Activated CD8-positive, alpha-beta memory T cell treated with anti-CD3 and anti-CD28 coated beads, Interleukin-2, amount 50 U/mL, for 48 hours (primary cell): ENCODE results near the gene TTC24.
"Not testable (repeated sequence)": the region's sequence is repeated elsewhere in the genome, so short reads cannot be mapped to it uniquely, and the experiment has no call there.

ENCODE experiments used
- DNase-seq: peaks from one replicate; pipeline ENCODE4 v3.0.0-alpha.2; 2020

The TTC24 gene

GRCh38 chr1:156590326-156591180, 11.0 kb downstream of the TTC24 start:
- DNase-seq, result no peak

GRCh38 chr1:156591181-156591431, 11.6 kb downstream of the TTC24 start:
- no peak for DNase-seq

GRCh38 chr1:156591432-156592157, 12.1 kb downstream of the TTC24 start, which contains the start of gene NAXE:
Gene NAXE, plus strand, starts transcription at chr1:156591776. Its CDS starts 29 bp downstream, at chr1:156591805.
- peak; percentile 86 for DNase-seq

DNA sequence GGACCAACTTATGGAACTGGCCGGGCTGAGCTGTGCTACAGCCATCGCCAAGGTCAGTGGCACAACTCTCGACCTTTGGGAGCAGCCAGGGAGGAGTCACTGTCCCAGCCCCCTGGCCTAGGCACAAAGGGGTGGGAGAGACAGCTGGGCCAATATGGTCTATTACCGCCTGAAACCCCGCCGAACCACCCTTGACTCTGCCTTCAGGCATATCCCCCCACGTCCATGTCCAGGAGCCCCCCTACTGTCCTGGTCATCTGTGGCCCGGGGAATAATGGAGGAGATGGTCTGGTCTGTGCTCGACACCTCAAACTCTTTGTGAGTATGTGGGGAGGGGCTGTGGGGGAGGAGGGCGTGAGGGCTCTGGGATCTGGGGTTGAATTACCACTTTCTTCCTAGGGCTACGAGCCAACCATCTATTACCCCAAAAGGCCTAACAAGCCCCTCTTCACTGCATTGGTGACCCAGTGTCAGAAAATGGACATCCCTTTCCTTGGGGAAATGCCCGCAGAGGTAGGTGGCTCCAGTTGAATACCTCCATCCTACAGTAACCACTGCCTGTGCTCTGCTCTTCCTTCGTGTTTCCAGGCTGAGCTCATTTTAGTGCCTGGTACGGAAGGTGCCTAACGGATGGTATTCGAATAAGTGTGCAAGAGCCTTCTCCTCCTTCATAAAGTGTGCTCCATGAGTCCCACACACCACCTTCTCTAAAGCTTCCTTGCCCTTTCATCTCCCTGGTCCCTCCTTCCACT, 12.8 kb downstream of the TTC24 start:
- no peak for DNase-seq

GRCh38 chr1:156592910-156593660, 13.6 kb downstream of the TTC24 start:
- no peak for DNase-seq

GRCh38 chr1:156593661-156593989, 14.1 kb downstream of the TTC24 start:
- DNase-seq, result no peak

- no peak for DNase-seq
Observed at GRCh38 chr1:156594190-156594589, 14.7 kb downstream of the TTC24 start.

DNA sequence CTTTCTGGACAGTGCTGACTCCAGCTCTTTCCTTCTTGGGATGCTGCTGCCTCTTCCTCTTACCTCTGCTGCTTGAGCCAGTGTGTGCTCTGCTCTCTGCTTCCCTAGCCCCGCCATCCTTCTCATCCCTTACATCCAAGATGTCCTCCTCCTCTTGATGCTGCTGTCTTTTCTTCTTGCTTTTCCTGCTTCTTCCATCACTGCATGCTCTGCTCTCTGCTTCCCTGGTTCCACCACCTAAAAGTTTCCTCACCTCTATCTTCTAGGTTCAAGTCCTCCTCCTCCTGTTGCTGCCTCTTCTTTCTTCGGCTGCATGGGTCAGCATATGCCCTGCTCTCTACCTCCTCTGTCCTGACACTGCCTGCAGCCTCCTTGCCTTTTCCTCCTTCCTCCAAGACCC, 15.5 kb downstream of the TTC24 start:
- DNase-seq, result no peak

DNA sequence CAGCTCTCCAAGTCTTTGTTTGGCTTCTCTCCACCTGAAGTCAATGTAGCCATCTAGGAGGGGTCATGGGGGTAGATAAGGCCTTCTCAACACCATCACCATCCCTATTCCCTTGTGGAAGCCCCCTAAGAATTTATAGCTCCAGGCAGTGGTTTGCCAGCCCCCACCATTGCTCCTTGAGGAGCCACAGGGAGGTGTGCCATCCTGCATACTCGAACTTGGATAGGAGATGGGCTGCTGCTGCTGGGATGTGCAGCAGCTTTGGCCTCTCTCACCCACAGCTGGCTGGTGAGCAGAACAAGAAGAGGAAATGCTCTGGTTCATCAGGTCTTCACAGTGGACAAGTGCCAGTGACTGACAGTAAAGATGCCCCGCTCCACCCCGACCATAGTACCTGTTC, 16.9 kb downstream of the TTC24 start:
- no peak for DNase-seq

DNA sequence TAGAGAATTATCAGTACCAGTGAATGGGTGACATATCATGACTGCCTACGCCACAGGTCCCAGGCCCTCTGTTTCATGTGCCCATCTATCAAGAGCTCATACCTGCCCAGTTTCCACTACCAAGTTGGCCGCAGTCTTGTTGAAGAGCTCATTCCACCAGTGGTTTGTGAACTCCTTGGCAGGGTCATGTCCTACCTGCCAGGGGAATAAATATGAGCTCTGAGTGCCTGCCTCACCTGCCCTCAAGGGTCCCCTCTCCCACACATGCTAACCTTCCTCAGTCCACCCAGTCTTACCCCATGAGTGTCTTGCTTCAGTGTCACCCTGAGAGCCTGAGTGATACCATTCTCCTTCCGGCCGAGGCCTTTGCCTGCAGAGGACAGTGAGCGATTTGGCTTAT, 18.6 kb downstream of the TTC24 start:
- DNase-seq, result no peak

DNA sequence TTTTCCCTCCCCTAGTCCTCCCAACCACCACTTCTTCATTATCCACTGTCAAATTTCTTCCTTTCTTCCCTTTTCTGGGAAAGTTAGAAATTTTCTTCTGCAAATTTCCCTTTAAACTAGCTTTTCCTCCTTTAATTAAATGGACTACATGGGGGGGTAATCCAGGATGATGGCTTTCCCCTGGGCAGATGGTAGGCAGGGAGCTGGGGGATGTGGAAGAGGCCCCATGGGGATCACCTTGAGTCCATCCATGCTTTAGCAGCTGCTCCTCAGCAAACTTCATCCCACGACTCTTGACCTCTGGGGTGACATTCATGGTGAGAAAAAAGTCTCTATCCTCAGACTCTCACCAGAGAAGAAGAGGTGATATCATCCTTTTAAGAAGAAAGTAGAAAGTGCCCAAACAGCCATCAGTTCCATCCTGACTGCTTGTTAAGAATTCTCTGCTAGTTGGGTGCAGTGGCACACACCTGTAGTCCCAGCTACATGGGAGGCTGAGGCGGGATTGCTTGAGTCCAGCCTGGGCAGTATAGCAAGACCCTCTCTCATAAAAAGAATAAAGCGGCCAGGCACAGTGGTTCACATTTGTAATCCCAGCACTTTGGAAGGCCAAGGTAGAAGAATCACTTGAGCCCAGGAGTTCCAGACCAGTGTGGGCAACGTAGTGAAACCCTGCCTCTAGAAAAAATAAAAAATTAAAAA, 19.4 kb downstream of the TTC24 start:
- DNase-seq, result no peak

GRCh38 chr1:156599811-156600210, 20.3 kb downstream of the TTC24 start:
- DNase-seq, result no peak

- no peak for DNase-seq
Observed at GRCh38 chr1:156600733-156601121, 21.2 kb downstream of the TTC24 start.

GRCh38 chr1:156601122-156601830, 21.8 kb downstream of the TTC24 start, which contains the start of gene GPATCH4:
Gene GPATCH4, minus strand, starts transcription at chr1:156601479.
- peak; percentile 87 for DNase-seq

- DNase-seq, result no peak
Observed at GRCh38 chr1:156601892-156602291, 22.4 kb downstream of the TTC24 start.

- no peak for DNase-seq
Observed at GRCh38 chr1:156602557-156602993, 23.1 kb downstream of the TTC24 start.

DNA sequence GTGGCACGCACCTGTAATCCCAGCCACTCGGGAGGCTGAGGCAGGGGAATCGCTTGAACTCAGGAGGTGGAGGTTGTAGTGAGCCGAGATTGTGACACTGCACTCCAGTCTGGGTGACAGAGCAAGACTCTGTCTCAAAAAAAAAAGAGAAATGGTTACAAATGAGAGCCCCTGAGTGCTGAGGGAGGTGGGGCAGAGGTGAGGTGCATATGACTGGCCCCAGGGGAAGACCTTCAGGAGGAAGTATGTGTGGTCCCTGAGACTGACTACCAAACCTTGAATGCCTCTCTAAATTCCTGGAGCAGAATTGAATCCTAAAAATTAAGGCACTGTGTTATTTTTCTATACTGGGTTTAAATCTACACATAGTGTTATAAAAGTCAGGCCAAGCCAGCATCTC, 27.8 kb downstream of the TTC24 start:
- not testable (repeated sequence) for DNase-seq

GRCh38 chr1:156608036-156608674, 28.6 kb downstream of the TTC24 start:
- no peak for DNase-seq

DNA sequence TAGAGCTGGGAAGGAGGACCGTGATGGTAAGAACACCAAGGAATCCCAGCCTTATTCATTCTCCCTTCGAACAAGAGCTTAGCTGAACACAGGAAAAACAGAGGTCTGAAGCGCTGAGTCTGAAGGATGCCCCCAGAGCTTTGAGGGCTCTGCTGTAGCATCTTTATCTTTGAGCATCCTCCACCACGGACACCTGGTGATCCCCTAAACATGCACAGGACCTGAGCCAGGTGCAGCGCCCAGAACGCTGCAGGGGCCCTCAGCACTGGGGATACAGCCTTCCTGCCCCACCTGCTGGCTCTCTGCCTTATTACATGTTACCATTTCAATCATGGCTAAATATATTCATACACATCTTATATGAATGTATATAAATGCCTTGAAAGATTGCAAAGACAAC, 29.5 kb downstream of the TTC24 start:
- peak; percentile 72 for DNase-seq

DNA sequence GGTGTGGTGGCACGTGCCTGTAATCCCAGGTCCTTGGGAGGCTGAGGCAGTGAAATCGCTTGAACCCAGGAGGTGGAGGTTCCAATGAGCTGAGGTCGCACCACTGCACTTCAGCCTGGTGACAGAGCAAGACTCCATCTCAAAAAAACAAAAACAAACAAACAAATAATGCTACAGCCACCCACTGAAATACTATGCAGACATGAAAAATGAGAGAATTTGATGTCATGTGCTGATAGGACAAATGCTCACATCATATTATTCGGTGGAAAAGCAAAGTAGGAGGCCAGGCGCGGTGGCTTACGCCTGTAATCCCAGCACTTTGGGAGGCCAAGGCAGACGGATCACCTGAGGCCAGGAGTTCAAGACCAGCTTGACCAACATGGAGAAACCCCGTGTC, 30.5 kb downstream of the TTC24 start:
- not testable (repeated sequence) for DNase-seq

- DNase-seq, result no peak
Observed at GRCh38 chr1:156612666-156613065, 33.1 kb downstream of the TTC24 start.
